OCI-LY3 (cell line): ENCODE data around the gene ZNF467.

Experiments
- H2AFZ ChIP-seq: fragments of 200-600, 300-600 bp; shearing (Covaris generic); 2 replicates; pipeline ENCODE4 v1.6.0; 2014; ENCODE audit warnings: antibody characterized with exemption, low read depth, low read length
- H3K27ac ChIP-seq: fragments of 200-600, 300-600 bp; sonication (generic); 2 replicates; pipeline ENCODE4 v1.5.1; 2014; ENCODE audit warnings: mild to moderate bottlenecking, low read length, moderate library complexity, mixed read lengths
- H3K27me3 ChIP-seq: fragments of 200-600, 300-600 bp; sonication (generic); 2 replicates; pipeline ENCODE4 v1.6.1; 2014; ENCODE audit warnings: low read depth, low read length, mixed read lengths
- H3K36me3 ChIP-seq: fragments of 200-600, 300-600 bp; sonication (generic); replicated peaks from 2 replicates; pipeline ENCODE3; 2014; ENCODE audit warnings: low read depth, low read length, mixed read lengths
- H3K4me1 ChIP-seq: fragments of 300-600, 200-600 bp; sonication (generic); 2 replicates; pipeline ENCODE4 v1.6.1; 2014; ENCODE audit warnings: low read length, mixed read lengths
- H3K4me2 ChIP-seq: fragments of 200-600, 300-600 bp; sonication (generic); 2 replicates; pipeline ENCODE4 v1.6.1; 2014; ENCODE audit warnings: low read length, mixed read lengths
- H3K4me3 ChIP-seq: fragments of 300-600, 200-600 bp; sonication (generic); 2 replicates; pipeline ENCODE4 v1.5.1; 2014; ENCODE audit warnings: antibody characterized with exemption, mild to moderate bottlenecking, low read length, moderate library complexity
- H3K79me2 ChIP-seq: fragments of 300-600, 200-600 bp; shearing (Covaris generic); 2 replicates; pipeline ENCODE4 v1.6.1; 2014; ENCODE audit warnings: mild to moderate bottlenecking, low read length, mixed read lengths
- H3K9ac ChIP-seq: fragments of 300-600, 200-600 bp; shearing (Covaris generic); 2 replicates; pipeline ENCODE4 v1.6.0; 2014; ENCODE audit warnings: mild to moderate bottlenecking, low read length, moderate library complexity
- H3K9me3 ChIP-seq: fragments of 200-600, 300-600 bp; shearing (Covaris generic); 2 replicates; pipeline ENCODE4 v1.6.1; 2014; ENCODE audit warnings: low read length, mixed read lengths; ENCODE audit not compliant: insufficient read depth
- H4K20me1 ChIP-seq: fragments of 200-600, 300-600 bp; sonication (generic); 2 replicates; pipeline ENCODE4 v1.6.1; 2016; ENCODE audit warnings: low read length, mixed read lengths; ENCODE audit not compliant: insufficient read depth
- EZH2phosphoT487 ChIP-seq: fragments of 200-600 bp; shearing (Covaris generic); IDR thresholded peaks from 2 replicates; pipeline ENCODE4 v1.6.1; 2018; ENCODE audit warnings: antibody characterized with exemption, mixed run types, low read depth
- TF ChIP-seq, protein P1 (sequence below): fragments of 200-600, 300-600 bp; sonication (generic); IDR thresholded peaks from 2 replicates; pipeline ENCODE4 v1.5.1; 2014; ENCODE audit warnings: antibody characterized with exemption, low read length, low read depth

The ZNF467 gene

DNA sequence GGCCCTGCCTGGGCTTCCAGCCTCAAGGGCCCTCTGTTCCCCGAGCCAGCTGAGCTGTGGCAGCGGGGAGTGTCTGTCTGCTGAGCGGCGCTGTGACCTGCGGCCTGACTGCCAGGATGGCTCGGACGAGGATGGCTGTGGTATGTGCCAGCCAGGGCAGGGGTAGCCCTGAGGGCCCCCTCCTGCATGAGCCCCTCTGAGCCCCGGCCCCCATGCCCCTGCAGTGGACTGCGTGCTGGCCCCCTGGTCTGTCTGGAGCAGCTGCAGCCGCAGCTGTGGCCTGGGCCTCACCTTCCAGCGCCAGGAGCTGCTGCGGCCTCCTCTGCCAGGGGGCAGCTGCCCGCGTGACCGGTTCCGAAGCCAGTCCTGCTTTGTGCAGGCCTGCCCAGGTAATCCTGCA, 28.4 kb upstream of the ZNF467 start:
- Histone ChIP-seq H3K27ac (no peak overlapping the region), H3K4me2 (no peak overlapping the region), H3K9ac (no peak overlapping the region), H3K79me2 (no peaks in the 10 kb centered on the region), H3K27me3 (no peaks in the 10 kb centered on the region), H3K36me3 (no peaks in the 10 kb centered on the region), H3K4me3 (no peak overlapping the region), H4K20me1 (no peaks in the 10 kb centered on the region), H3K9me3 (no peaks in the 10 kb centered on the region), H3K4me1 (peaks cover 6% of the 10 kb centered on the region), H2AFZ (no peak overlapping the region)
- no peak for TF ChIP-seq EZH2phosphoT487
- TF ChIP-seq, protein P1, sequence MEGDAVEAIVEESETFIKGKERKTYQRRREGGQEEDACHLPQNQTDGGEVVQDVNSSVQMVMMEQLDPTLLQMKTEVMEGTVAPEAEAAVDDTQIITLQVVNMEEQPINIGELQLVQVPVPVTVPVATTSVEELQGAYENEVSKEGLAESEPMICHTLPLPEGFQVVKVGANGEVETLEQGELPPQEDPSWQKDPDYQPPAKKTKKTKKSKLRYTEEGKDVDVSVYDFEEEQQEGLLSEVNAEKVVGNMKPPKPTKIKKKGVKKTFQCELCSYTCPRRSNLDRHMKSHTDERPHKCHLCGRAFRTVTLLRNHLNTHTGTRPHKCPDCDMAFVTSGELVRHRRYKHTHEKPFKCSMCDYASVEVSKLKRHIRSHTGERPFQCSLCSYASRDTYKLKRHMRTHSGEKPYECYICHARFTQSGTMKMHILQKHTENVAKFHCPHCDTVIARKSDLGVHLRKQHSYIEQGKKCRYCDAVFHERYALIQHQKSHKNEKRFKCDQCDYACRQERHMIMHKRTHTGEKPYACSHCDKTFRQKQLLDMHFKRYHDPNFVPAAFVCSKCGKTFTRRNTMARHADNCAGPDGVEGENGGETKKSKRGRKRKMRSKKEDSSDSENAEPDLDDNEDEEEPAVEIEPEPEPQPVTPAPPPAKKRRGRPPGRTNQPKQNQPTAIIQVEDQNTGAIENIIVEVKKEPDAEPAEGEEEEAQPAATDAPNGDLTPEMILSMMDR: no peak

DNA sequence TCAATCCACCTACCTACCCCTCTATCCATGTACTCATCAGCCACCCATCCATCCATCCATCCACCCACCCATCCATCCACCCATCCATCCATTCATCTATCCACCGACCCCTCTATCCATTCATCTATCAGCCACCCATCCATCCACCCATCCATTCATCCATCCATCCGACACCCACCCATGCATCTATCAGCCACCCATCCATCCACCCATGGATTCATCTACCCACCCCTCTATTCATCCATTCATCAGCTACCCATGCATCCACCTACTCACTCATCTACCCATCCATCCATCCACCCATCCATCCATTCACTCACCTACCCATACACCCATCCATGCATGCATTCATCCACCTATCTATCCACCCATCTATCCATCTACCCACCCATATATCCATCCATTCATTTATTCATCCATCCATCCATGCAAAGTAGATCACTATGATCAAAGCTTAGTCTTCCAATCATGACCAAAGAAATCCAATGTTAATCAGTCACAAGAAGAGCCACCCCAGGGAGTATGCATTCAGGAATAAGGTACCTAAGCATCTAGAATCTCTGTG, 27.7 kb upstream of the ZNF467 start:
- TF ChIP-seq, protein P1: no peak
- TF ChIP-seq EZH2phosphoT487: no peak
- Histone ChIP-seq H3K9ac (no peak overlapping the region), H3K4me1 (peaks cover 6% of the 10 kb centered on the region)

DNA sequence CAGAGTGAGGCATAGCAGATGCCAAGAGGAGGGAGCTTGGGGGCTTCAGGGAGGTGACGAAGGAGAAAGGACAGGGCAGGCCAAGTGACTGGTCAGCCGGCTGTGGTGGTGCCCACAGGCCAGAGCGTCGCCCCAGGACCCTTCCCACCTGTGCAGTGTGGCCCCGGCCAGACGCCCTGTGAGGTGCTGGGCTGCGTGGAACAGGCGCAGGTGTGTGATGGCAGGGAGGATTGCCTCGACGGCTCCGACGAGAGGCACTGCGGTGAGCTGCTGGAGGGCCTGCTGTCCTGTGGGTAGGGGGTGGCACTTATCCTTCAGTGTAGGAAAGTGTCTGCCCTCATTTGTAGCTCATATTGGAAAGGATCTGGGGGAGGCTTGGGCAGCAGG, 26.8 kb upstream of the ZNF467 start:
- Histone ChIP-seq H3K4me3 (no peak overlapping the region), H3K79me2 (no peaks in the 10 kb centered on the region), H3K9ac (no peak overlapping the region), H4K20me1 (no peaks in the 10 kb centered on the region), H3K9me3 (no peaks in the 10 kb centered on the region), H2AFZ (no peak overlapping the region), H3K36me3 (no peaks in the 10 kb centered on the region), H3K27me3 (no peaks in the 10 kb centered on the region), H3K4me1 (peaks cover 6% of the 10 kb centered on the region), H3K4me2 (no peak overlapping the region), H3K27ac (no peak overlapping the region)
- TF ChIP-seq, protein P1: 0 out of 2 replicates have a peak, but pooled peaks have one; percentile 1
- TF ChIP-seq EZH2phosphoT487: no peak

More for the DNA sequence above, 27.7 kb upstream of the ZNF467 start:
- Histone ChIP-seq H3K4me3 (no peak overlapping the region), H3K79me2 (no peaks in the 10 kb centered on the region), H3K36me3 (no peaks in the 10 kb centered on the region), H4K20me1 (no peaks in the 10 kb centered on the region), H3K27ac (no peak overlapping the region), H3K4me2 (no peak overlapping the region), H3K27me3 (no peaks in the 10 kb centered on the region), H3K9me3 (no peaks in the 10 kb centered on the region), H2AFZ (no peak overlapping the region)

- H3K9ac ChIP-seq: no peak overlapping the region
- no peaks in the 10 kb centered on the region for H3K27me3 ChIP-seq
- peak overlapping the region; percentile 14; the same call in 1 of the 2 replicates for H3K4me2 ChIP-seq
- H3K36me3 ChIP-seq: no peaks in the 10 kb centered on the region
- no peaks in the 10 kb centered on the region for H4K20me1 ChIP-seq
- TF ChIP-seq, protein P1: peak; percentile 88
- no peak for TF ChIP-seq EZH2phosphoT487
- no peaks in the 10 kb centered on the region for H3K9me3 ChIP-seq
- no peak overlapping the region for H3K27ac ChIP-seq
- H2AFZ ChIP-seq: no peak overlapping the region
- peaks cover 6% of the 10 kb centered on the region for H3K4me1 ChIP-seq
- H3K4me3 ChIP-seq: no peak overlapping the region
- no peaks in the 10 kb centered on the region for H3K79me2 ChIP-seq
Measured at GRCh38 chr7:149799397-149800168, 26.2 kb upstream of the ZNF467 start.
